ENCODE data around the gene ANAPC7.
"Not testable (repeated sequence)": the region's sequence is repeated elsewhere in the genome, so short reads cannot be mapped to it uniquely, and the experiment has no call there.

ANAPC7 gene

DNA sequence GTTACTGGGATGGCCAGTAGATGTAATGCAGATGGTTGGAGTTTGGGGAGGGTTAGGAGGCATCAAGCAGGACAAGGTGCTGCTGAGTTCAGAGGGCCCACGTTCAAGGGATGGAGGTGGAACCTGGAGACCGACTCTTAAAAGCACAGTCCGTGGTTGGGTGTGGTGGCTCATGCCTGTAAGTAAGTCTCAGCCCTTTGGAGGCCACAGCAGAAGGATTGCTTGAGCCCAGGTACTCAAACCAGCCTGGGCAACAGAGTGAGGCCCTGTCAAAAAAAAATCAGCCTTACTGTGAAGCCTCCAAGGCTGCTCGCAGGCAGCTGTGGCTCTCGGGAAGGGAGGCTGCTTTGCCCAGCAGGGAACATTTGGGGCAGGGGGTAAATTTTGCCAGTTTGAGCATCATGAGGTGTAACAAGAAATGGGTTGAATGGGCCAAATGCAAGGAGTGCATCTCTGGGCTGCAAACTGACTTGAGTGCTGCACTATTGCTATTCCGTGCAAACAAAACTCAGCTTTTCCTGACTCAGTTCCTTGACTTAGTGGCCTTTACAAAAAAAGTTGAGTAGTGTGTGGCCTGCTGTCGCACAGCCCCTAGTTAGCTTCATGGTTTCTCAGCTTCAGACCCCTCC, 55.0 kb downstream of the ANAPC7 start:
- DNase-seq (ENCODE audit: low read depth): no peak

DNA sequence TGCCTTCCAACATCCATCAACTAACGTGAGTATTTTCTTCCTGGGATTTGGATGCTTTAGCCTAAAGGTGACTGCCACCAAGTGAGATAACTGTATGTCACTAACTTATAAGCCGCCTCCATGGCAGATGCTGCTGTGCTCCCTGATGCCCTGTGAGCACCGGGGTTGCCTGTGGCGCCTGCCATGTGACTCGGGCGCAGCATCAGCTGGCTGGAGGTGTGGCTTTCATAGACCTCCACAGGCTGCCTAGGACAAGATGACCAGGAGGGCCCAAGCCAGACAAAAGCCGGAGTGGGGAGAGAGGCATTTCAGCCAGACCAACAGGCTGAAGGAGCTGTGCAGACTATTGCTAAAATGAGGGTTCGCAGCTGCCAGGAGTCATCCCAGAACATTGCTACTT, 55.7 kb downstream of the ANAPC7 start:
- DNase-seq (ENCODE audit: low read depth): no peak

DNA sequence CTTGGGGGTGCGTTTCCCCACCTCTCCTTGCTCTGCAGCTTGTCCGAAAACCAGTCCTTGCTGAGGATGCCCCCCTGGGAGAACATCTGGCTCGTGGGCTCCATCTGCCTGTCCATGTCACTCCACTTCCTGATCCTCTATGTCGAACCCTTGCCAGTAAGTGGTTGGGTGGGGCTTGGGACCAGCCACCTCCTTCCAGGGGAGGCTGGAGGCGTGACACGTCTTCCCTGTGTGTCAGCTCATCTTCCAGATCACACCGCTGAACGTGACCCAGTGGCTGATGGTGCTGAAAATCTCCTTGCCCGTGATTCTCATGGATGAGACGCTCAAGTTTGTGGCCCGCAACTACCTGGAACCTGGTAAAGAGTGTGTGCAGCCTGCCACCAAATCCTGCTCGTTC, 57.5 kb downstream of the ANAPC7 start:
- no peak for DNase-seq (ENCODE audit: low read depth)

DNA sequence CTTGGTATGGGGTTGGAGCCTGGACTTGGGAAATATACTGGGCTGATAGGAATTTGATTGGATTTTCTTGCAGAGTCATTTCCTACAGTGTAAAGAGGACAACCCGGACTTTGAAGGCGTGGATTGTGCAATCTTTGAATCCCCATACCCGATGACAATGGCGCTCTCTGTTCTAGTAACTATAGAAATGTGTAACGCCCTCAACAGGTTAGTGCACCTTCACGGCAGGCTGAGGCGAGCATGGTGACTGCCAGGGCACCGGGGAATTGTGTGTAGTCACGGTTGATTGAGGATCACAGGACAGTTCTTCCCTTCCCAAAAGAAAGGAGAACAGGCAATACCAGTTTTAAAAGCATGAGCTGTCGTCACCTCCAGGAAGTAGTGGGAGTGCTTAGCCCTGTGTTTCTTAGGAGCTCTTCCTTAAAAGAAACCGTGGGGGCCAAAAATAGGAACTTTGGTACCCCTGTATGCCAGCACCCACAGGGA, 58.3 kb downstream of the ANAPC7 start:
- no peak for DNase-seq (ENCODE audit: low read depth)

DNA sequence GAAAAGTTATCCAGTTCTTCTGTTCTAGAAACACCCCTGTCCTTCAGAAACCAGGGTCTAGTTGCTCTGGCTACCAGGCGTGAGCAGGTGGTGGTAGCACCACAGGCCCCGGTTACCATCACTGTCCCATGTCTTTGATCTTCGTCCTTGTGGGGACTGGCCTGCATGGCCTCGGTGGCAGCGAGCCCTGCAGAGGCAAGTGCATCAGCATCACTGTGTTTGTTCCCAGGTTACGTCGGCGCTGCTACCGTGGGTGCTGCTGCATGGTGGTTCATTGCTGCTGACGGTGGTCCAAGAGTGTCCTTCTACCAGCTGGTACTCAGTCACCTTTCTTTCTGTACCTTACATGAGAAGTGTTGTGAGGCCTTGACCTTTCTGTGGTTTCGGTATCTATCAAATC, 58.9 kb downstream of the ANAPC7 start:
- DNase-seq (ENCODE audit: low read depth): no peak

DNA sequence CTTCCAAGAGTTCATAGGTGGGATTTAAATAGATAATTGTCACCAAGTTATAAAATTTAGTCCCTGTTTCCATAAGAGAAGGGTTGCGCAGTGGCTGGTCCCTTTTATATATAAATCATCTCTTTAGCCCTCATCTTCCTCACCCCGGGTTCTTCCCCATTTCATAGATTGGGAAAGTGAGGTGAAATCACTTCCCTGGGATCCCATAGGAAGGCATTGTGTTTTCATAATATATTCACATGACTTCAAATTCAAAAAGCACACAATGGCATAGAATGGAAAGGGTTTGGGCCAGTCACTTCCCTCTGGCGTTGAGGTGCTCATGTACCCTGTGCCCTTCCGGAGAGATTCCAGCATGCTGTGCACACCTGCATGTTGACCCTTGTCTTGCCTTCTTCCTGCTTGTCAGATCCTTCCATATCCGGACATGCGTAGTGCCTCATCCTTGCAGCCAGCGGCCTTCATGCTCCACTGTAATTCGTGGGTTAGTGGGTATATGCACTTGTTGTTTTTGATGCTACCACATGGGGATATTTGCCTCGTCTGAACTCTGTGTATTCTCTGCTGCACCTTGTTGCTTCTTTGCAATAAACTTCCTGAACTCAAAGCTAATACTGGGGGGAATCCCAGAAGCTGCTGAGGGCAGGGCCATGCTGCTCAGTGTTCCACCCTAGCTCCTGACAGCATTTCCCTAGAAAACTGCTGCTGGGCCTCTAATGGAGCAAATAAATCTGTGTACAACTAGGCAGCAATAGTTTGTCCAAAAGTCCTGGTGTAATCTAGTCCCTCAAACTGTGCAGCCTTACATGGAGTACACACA, 59.6 kb downstream of the ANAPC7 start:
- DNase-seq (ENCODE audit: low read depth): no peak

DNA sequence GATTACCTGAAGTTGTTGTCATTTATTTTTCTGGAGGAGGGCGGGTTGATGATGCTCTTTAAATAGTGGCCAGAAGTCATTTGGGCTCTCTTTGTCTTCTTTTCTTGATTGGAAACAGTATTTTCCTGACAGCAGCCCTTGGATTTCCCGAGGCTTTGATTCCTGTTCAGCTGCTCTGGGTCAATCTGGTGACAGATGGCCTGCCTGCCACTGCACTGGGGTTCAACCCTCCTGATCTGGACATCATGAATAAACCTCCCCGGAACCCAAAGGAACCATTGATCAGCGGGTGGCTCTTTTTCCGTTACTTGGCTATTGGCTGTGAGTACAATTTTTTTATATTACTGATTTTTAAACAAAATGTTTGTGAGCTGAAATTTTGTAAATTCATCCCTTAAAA, 60.4 kb downstream of the ANAPC7 start:
- DNase-seq (ENCODE audit: low read depth): no peak

DNA sequence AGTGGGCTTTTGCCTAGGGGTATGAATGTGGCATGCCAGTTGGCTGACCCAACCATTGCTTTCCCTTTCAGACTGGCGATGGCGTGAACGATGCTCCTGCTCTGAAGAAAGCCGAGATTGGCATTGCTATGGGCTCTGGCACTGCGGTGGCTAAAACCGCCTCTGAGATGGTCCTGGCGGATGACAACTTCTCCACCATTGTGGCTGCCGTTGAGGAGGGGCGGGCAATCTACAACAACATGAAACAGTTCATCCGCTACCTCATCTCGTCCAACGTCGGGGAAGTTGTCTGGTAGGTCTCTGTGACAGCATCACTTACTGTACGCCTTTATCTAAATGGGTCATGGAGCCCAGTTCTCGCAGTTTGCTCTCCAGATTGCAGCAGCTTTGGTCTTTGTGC, 61.4 kb downstream of the ANAPC7 start:
- DNase-seq (ENCODE audit: low read depth): no peak

DNA sequence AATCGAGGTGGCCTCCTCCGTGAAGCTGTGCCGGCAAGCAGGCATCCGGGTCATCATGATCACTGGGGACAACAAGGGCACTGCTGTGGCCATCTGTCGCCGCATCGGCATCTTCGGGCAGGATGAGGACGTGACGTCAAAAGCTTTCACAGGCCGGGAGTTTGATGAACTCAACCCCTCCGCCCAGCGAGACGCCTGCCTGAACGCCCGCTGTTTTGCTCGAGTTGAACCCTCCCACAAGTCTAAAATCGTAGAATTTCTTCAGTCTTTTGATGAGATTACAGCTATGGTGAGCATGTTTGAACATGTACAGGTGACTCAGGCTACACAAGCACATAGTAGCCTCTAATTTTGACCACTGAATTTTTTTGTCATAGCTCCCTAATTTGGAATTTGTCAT, 62.8 kb downstream of the ANAPC7 start:
- DNase-seq (ENCODE audit: low read depth): no peak

DNA sequence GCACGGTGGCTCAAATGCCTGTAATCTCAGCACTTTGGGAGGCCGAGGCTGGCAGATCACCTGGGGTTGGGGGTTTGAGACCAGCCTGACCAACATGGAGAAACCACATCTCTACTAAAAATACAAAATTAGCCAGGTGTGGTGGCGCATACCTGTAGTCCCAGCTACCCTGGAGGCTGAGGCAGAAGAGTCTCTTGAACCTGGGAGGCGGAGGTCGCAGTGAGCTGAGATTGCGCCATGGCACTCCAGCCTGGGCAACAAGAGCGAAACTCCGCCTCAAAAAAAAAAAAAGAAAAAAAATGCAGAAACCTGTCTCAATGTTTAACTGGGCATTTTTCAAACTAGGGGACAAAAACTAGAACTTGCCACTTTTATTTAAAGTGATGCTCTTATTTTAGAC, 63.2 kb downstream of the ANAPC7 start:
- not testable (repeated sequence) for DNase-seq (ENCODE audit: low read depth)

DNA sequence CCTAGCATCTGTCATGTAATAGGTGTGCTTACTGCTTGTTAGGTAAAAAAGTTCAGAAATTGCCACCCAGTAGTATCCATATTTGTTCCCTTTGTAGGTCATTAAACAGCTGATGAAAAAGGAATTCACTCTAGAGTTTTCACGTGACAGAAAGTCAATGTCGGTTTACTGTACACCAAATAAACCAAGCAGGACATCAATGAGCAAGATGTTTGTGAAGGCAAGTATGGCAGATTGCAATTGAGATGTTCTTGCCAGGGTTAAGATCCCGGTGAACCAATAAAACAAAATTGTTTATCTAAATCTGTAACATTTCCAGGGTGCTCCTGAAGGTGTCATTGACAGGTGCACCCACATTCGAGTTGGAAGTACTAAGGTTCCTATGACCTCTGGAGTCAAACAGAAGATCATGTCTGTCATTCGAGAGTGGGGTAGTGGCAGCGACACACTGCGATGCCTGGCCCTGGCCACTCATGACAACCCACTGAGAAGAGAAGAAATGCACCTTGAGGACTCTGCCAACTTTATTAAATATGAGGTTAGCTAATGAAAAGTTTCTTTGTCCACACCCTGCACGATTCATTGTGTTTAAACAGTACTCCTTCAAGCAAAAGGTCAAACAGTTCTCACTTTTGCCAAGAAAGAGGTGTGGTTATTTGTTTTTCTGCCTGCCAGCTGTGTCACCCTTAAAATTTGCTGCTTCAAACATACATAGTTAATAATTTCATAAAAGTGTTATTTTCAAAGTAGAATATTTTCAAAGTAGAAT, 64.1 kb downstream of the ANAPC7 start:
- no peak for DNase-seq (ENCODE audit: low read depth)

DNA sequence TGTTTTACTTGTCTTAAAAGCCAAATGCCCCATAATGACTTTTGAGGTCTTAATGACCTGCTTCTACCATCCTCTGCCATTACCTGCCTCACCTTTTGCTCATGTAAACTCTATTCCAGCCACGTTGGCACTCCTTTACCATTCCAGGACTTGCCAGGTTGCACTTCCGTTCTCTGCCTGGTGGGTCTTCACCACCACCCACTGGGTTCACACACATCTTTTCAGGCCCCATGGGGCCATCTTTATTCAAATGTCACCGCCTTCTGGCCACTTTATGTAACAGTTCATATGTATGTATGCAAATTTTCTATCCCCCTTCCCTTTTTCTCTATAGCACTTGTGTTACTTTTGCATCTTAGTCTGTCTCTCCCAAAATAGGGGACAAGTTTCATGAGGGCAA, 64.8 kb downstream of the ANAPC7 start:
- DNase-seq (ENCODE audit: low read depth): no peak

DNA sequence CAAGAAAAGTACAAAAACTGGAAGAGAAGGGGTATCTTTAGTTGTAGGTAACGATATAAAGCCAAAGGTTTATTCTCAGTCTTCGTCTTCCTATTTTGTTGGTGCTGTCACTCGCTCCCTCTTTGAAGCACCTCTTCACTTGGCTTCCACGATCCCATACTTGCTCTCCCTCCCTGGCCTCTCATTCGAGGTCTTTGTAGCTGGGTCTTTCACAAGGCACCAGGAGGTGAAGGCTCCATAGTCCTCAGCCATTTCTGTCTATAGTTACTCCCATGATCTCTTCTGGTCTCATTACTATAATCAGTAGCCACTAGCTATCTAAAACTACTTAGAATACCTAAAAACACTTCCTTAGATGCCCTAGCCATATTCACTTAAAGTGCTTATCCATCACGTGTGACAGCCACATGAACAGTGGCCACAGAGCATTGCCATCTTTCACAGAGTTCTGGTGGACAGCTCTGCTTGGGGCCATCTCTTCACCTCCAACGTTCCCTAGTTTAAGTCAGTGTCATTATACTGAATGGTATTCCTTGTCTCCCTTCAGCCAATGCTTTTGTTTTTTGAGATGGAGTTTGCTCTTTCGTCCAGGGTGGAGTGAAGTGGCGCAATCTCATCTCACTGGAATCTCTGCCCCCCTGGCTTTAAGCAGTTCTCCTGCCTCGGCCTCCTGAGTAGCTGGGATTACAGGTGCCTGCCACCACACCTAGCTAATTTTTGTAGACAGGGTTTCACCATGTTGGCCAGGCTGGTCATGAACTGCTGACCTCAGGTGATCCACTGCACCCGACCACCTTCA, 65.4 kb downstream of the ANAPC7 start:
- no peak for DNase-seq (ENCODE audit: low read depth)

DNA sequence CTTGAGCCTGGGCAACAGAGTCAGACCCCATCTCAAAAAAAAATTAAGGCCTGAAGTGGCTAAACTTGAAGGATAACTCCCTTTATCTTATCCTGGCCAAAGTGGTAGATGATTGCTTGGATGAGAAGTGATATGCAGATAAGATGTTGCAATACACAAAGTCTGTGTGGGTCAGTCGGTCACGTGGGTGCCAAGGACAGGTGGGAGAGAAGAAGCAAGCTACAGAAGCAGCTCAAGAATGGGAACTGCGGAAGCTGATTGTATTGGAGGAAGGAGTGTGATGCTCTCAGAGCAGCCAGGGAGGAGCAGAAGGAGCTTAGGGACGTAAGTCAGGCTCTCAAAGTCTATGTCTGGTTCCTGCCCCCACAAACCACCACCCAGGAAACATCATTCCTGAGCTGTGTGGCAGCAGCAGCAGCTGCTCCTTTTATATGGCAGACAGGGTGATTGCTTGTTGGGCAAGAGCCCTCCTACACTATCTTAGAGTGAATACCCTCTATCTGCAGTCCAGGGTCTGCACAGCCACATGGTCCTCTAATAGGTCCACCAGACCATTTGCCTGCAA, 67.9 kb downstream of the ANAPC7 start:
- DNase-seq (ENCODE audit: low read depth): no peak

DNA sequence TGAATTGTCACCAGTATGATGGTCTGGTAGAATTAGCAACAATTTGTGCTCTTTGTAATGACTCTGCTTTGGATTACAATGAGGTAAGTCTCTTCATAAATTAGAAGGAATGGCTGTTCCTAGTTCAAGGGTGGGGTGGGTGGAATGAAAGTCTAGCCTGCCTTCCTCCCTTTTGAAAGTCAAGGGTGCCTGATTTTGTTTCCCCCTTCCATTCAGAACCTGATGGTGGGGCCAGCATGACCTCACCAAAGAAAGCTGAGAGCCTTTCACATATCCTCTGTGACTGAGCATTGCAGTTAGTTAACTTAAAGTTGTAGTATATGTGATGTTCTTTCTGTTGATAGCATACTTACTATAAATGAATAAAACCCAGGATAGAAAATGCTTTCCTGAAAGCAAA, 70.3 kb downstream of the ANAPC7 start:
- DNase-seq (ENCODE audit: low read depth): no peak

DNA sequence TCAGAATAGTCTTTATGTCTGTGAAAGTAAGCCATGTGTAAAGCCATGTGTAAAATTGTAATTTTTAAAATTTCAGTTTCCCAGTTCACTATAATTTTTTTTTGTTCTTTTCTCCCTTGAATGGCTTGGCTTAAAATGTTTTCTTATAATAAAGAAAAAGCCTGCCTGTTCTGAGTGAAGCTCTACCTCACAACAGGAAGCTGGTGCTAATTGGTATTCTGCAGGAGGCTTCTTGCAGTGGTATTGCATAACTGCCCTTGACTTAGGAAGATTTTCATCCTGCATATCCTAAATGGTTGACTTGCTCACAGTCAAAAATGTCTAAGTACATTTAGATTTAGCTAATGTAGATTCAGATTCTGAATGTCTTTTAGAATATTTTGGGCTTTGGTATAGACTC, 73.0 kb downstream of the ANAPC7 start:
- DNase-seq (ENCODE audit: low read depth): no peak

DNA sequence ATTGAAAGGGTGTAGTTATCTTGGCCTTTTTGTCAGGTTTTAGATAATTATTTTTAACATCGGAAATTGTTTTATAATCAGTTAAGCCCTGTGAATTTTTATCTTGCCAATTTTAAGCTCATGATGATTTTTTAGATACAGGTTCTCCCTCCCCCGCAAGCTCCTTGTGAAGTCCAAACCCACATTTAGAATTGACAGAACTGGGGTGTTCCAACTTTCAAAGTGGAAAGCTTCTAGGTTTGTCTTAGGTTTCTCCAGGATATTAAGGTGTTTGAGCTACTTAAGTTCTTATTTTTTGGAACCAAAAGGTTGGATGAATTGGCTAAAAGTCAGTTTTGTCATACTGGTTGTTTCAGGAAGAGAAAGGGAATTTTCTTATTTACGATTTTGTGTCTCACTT, 73.4 kb downstream of the ANAPC7 start:
- no peak for DNase-seq (ENCODE audit: low read depth)

DNA sequence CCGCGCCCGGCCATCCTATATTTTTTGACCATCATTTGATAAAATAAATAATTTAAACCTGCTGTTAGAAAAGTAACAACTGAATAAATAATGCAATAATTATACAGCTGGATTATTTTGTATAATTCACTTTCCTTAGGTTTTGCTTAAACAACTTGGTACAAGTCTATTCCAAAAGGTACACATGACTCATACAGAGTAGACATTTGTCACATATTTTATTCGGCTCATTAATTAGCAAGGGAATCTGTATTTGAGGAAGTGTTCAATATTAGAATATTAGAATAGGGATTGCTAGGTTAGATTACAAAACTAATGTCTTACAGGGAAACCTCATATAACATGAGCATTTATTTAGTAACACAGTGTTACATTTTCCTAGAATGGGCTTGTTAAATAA, 73.8 kb downstream of the ANAPC7 start:
- DNase-seq (ENCODE audit: low read depth): no peak
